OCI-LY7 (cell line): ENCODE results near the gene PHF21B.

Experiments
- EZH2phosphoT487 ChIP-seq: fragments of 200-600 bp; sonication (generic); IDR thresholded peaks from 2 replicates; pipeline ENCODE4 v1.6.1; 2018; ENCODE audit warnings: low read depth, borderline replicate concordance, mild to moderate bottlenecking, mixed run types, antibody characterized with exemption, low read length, moderate library complexity, mixed read lengths
- TF ChIP-seq, protein P1 (sequence below): fragments of 200-600 bp; sonication (generic); conservative IDR thresholded peaks from 2 replicates; pipeline ENCODE4 v1.5.1; 2014; ENCODE audit warnings: mild to moderate bottlenecking, antibody characterized with exemption, low read length, moderate library complexity, mixed read lengths

DNA sequence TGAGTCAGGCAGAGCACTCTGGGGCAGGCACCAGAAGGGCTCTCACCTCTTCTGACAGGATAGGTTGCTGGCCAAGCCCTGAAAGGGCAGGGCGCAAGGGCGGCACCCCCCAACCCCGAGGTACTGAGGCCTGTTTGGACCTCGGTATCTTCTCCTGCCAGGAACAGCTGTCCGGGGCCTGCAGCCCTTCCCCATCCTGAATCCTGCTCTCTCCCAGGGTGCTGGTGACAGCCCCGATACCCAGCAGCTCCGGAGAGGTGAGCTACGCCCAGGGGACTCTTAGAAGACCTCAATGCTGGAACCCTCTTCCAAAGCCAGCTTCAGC is 79.1 kb downstream of the PHF21B start:
- TF ChIP-seq, protein P1, sequence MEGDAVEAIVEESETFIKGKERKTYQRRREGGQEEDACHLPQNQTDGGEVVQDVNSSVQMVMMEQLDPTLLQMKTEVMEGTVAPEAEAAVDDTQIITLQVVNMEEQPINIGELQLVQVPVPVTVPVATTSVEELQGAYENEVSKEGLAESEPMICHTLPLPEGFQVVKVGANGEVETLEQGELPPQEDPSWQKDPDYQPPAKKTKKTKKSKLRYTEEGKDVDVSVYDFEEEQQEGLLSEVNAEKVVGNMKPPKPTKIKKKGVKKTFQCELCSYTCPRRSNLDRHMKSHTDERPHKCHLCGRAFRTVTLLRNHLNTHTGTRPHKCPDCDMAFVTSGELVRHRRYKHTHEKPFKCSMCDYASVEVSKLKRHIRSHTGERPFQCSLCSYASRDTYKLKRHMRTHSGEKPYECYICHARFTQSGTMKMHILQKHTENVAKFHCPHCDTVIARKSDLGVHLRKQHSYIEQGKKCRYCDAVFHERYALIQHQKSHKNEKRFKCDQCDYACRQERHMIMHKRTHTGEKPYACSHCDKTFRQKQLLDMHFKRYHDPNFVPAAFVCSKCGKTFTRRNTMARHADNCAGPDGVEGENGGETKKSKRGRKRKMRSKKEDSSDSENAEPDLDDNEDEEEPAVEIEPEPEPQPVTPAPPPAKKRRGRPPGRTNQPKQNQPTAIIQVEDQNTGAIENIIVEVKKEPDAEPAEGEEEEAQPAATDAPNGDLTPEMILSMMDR: no peak
- TF ChIP-seq EZH2phosphoT487: no peak
